Measurements from ENCODE around the gene RMND1.
"Not testable (repeated sequence)": the region's sequence is repeated elsewhere in the genome, so short reads cannot be mapped to it uniquely, and the experiment has no call there.

The RMND1 gene

DNA sequence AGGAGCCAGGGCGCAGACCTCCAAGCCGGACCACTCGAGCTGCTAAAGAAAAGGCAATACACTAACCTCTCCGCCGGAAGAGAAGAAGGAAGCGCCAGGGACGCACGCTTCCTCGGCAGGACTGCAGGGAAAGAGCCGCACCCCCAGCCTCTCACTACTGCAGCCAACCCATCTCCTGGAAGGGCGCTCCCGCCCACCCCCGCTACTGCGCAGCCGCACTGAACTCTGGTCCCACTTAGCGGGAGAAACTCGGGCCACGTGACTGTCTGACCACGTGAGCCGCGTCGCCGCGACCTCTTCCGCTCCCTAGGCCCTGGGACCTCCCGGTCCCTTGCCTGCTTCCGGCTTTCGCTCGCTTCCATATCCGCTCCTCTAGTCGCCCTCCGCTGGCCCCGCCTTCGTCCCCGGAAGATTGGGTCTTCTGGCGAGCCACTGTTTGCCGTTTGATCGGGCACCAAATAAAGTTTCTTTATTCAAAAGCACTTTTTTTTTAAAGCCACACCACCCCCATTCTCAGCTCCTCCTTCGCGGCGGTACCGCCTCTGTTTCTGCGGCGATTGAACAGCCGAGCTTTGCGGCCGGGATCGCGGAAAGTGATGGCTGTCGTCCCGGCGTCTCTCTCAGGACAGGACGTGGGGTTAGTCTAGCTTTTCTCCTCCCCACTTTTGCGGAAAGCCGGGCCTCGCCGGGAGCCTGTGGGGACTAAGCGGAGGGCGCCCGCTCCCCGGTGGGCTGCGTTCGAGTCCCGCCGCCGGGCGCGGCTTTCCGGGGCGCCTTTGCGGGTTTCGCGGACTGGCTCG lies at the start of gene RMND1:
Gene RMND1 (minus strand): TSS at position 177 of the 800 bp plus-strand sequence. CDS start 6,315 bp downstream, outside the sequence.
- DNase-seq, result peak; percentile 96

GRCh38 chr6:151499551-151499950 lies 47.6 kb upstream of the RMND1 start:
- no peak for DNase-seq

DNA sequence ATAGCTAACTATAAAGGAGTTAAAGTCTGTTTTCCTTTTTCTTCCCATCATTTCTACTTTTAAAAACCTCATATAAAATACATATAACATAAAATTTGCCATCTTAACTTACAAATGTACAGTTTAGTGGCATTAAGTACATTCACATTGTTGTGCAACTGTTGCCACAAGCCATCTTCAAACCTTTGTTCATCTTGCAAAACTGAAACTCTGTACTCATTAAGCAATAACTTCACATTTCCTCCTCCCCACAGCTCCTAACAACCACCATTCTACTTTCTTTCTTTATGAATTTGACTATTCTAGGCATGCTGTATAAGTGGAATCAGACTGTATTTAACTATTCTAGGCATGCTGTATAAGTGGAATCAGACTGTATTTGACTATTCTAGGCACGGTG lies 46.4 kb upstream of the RMND1 start:
- DNase-seq, result no peak

DNA sequence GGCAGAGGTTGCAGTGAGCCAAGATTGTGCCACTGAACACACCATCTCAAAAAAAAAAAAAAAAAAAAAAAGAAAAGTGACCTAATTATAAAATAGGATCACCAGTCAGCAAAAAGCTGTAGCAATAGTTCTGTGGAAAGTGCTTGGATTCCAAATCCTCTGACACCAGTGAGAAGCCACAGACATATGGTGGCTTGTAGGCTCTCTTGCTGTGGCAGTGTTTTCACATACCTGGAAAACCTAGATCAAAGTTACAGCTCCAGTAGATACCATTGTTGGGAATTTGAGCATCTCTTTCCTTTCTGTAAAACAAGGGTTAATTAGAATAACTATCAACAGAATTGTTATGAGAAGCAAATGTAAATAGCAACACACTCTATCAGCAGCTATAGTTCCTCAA lies 46.0 kb upstream of the RMND1 start:
- DNase-seq, result no peak

DNA sequence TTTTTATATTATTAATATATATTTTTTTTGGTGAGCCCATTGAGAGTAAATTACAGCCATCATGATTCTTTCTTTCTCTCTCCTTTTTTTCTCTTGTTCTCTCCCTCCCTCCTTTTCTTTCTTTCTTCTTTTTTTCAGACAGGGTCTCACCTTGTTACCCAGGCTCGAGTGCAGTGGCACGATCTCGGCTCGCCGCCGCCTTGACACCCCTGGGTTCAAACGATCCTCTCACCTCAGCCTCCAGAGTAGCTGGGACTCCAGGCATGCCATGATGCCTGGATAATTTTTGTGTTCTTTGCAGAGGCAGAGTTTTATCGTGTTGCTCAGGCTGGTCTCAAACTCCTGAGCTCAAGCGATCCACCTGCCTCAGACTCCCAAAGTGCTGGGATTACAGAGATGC lies 43.5 kb upstream of the RMND1 start:
- no peak for DNase-seq

DNA sequence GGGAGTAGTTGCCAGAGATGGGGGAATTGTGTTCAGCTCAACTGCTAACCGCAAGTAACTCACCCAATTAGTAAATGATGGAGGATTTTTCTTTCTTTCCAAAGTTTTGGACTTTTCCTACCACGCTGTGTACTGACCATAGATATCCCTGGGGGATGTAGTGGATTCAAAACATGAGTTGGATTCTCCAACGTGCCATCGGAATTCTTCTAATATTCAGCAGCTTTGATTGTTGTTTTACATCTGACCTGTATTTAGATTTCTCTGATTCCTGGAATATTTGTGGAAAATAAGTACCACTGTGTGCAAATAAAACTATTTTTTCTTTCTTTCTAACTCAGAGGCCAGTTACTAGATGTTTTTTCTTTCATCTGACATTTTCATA lies 43.0 kb upstream of the RMND1 start:
- no peak for DNase-seq

GRCh38 chr6:151494235-151494935 lies 42.5 kb upstream of the RMND1 start:
- peak; percentile 15 for DNase-seq

DNA sequence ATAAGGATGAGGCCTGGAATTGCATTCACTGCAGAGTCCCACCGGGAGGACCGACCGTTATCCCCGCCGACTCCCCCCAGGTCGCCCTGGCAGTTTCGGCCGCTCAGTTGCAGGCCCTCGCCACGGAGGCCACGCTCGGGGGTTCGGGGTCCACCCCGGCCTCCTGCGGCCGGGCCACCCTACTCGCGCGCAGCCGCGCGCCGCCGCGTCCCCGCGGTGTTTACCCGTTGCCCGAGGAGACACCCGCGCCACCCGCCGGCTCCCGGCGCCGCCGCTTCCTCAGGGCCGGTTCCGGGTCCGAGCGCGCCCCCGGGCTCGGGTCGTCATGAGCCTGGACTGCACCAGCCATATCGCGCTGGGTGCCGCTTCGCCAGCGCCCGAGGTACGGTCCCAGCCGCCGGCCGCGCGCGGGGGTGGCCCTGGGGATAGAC lies 41.9 kb upstream of the RMND1 start, which contains the start of gene CCDC170:
Gene CCDC170 (plus strand): TSS at position 214 of the 431 bp plus-strand sequence. CDS start 112 bp downstream, at position 326.
- DNase-seq, result no peak

- no peak for DNase-seq
These were observed 41.4 kb upstream of the RMND1 start for GRCh38 chr6:151493161-151493803.

- DNase-seq, result no peak
These were observed 39.1 kb upstream of the RMND1 start for GRCh38 chr6:151490996-151491395.

- no peak for DNase-seq
These were observed 36.3 kb upstream of the RMND1 start for GRCh38 chr6:151488226-151488625.

- no peak for DNase-seq
These were observed 32.1 kb upstream of the RMND1 start for GRCh38 chr6:151483994-151484393.

- DNase-seq, result no peak
These were observed 30.4 kb upstream of the RMND1 start for GRCh38 chr6:151482290-151482689.

GRCh38 chr6:151481786-151482185 lies 29.9 kb upstream of the RMND1 start:
- no peak for DNase-seq

GRCh38 chr6:151478670-151479069 lies 26.7 kb upstream of the RMND1 start:
- DNase-seq, result no peak

GRCh38 chr6:151477726-151478125 lies 25.8 kb upstream of the RMND1 start:
- no peak for DNase-seq

GRCh38 chr6:151475653-151476523 lies 24.0 kb upstream of the RMND1 start:
- DNase-seq, result no peak

GRCh38 chr6:151464702-151465101 lies 12.8 kb upstream of the RMND1 start:
- no peak for DNase-seq

- no peak for DNase-seq
These were observed 9.7 kb upstream of the RMND1 start for GRCh38 chr6:151461673-151462072.

GRCh38 chr6:151455751-151456398 lies 3.9 kb upstream of the RMND1 start:
- DNase-seq, result not testable (repeated sequence)

DNA sequence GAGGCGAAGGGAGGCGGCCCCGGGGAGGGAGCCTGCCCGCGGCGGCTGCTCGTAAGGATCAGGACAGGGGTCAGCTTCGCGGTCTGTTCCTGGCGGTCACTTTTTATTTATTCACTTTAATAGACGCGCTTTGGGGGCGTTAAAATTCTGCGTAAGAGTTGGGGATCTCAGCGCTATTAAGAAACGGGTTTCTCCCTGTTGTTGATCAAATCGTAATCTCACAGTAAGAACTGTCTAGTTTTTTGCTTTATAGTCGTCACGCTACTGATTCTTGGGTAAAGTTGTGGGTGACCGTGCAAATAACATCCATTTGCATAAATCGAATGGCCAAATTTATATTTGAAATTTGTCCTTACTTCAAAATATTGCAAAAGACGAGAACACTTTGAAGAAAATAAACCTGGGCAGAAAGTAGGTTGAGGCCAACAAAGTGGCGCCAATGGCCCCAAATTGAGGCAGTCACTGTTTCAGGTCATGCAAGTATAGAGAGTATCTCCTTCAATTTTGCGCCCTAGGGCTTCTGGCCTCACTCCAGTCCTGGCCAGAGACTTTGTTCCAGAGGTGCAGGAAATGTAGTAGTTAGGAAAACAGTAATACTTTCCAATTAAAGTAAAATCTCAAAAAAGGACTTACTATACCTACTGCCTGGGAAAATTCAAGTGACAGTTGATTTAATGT lies 963 bp upstream of the RMND1 start:
- DNase-seq, result no peak
